Peyer's patch (tissue), 4 donors: ENCODE results near the gene NPPB.

Experiments used
- CTCF ChIP-seq, 6 experiments: fragments of 450-650 bp in 4 of 6; fragments of 200-600 bp in 2 of 6; sonication (generic) in 1 of 6; IDR thresholded peaks; one replicate each; pipeline ENCODE4 v1.5.1; 2017 to 2019; ENCODE audit warnings: antibody characterized with exemption in 6 of 6, mild to moderate bottlenecking in 3 of 6, moderate library complexity in 1 of 6
- POLR2A ChIP-seq, 2 donors: fragments of 450-650 bp; IDR thresholded peaks; one replicate each; pipeline ENCODE4 v1.5.1; 2017; ENCODE audit warnings: antibody characterized with exemption in 2 of 2, mild to moderate bottlenecking in 2 of 2, moderate library complexity in 2 of 2

GRCh38 chr1:11874258-11874562 is 15.5 kb upstream of the NPPB start:
- TF ChIP-seq CTCF (IDR thresholded peaks at IDR 0.05), result no peak
- no peak for TF ChIP-seq POLR2A (IDR thresholded peaks at IDR 0.05)
